MG63 (cell line): ENCODE data around the gene FOXP1. TPM values are rescaled to one million over a fixed set of nuclear protein-coding genes. Genes with fewer than 3 reads are reported as not detected.

Experiments used
- DNase-seq: peaks from one replicate; pipeline ENCODE4 v3.0.0-alpha.2; 2020
- H3K27me3 ChIP-seq: fragments of 250-450 bp; sonication (Bioruptor Pico); 2 replicates; pipeline ENCODE4 v1.5.1; 2020; ENCODE audit warnings: mild to moderate bottlenecking, moderate library complexity
- H3K36me3 ChIP-seq: fragments of 250-450 bp; sonication (Bioruptor Pico); 2 replicates; pipeline ENCODE4 v1.5.1; 2020; ENCODE audit warnings: mild to moderate bottlenecking, moderate library complexity
- H3K4me3 ChIP-seq: fragments of 250-450 bp; sonication (Bioruptor Pico); 2 replicates; pipeline ENCODE4 v1.5.1; 2020; ENCODE audit warnings: mild to moderate bottlenecking, moderate library complexity
- H3K9me3 ChIP-seq: fragments of 250-450 bp; sonication (Bioruptor Pico); 2 replicates; pipeline ENCODE4 v1.5.1; 2020; ENCODE audit warnings: mild to moderate bottlenecking, moderate library complexity
- total RNA-seq: library from RNA; depleted of rRNA; stranded (reverse); fragments of >200 nt; shearing (Covaris generic); gene quantifications from 2 replicates; pipeline ENCODE4 v1.2.3, GENCODE V29; 2014; ENCODE audit warnings: low replicate concordance

The FOXP1 gene
- total RNA-seq, 1 experiment from 2014 or later, result 15.0 TPM

GRCh38 chr3:71117572-71118247 is 465.8 kb downstream of the FOXP1 start:
- Histone ChIP-seq H3K36me3 (no peaks in the 10 kb centered on the region), H3K27me3 (no peaks in the 10 kb centered on the region), H3K9me3 (no peaks in the 10 kb centered on the region), H3K4me3 (no peak overlapping the region)
- DNase-seq, result peak; percentile 29

- Histone ChIP-seq H3K4me3 (no peak overlapping the region), H3K36me3 (peaks cover 3% of the 10 kb centered on the region), H3K27me3 (no peaks in the 10 kb centered on the region), H3K9me3 (no peaks in the 10 kb centered on the region)
- DNase-seq, result no peak
Observed at GRCh38 chr3:71114610-71115009, 468.9 kb downstream of the FOXP1 start.

DNA sequence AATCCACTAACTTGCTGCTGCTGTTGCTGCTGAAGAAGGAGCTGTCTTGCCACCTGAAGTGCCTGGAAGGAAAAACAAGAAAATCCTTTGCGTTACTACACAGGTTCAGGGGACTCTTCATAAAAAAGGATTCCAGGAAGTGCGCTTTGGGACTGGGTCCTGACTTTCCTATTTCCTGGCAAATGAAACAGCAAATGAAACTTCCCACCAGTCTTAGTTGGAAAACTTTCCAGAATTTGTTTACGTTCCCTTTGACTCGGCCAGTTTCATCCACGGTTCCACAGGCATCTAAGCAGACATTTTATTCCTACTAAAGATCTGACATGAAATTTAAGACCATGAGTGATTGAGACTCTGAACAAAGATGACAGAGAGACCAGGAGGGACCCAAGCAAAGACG is 471.0 kb downstream of the FOXP1 start:
- no peaks in the 10 kb centered on the region for H3K27me3 ChIP-seq
- no peak overlapping the region for H3K4me3 ChIP-seq
- H3K36me3 ChIP-seq, result peaks cover 3% of the 10 kb centered on the region
- no peaks in the 10 kb centered on the region for H3K9me3 ChIP-seq
- DNase-seq, result no peak

DNA sequence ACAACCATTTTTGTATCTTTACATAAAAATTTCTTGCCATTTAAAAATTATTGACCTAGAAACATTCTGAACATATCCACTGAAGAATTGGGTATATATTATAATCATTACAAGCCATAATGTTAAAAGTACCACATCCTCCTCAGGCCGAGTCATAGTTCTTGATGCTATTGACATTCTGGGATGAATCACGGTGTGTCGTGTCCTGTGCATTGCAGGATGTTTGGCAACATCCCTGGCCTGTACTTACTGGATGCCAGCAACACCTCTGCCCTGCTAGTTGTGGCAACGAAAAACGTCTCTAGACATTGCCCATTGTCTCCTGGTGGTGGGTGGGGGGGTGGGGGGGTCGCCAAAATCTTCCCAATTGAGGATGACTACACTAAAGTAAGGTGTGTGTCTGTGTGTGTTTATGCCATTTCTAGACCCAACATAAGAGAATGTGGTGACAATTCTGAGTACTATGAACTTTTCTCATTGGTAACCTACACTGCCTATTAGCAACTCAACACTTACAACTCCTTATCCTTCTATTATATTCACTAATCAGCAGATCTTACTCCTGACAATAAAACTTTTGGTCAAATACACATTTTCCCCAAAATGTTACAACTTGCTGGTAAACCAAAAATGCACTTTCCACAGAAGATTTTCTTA is 471.6 kb downstream of the FOXP1 start:
- peaks cover 3% of the 10 kb centered on the region for H3K36me3 ChIP-seq
- H3K27me3 ChIP-seq, result no peaks in the 10 kb centered on the region
- DNase-seq, result peak; percentile 78
- H3K9me3 ChIP-seq, result no peaks in the 10 kb centered on the region
- no peak overlapping the region for H3K4me3 ChIP-seq

DNA sequence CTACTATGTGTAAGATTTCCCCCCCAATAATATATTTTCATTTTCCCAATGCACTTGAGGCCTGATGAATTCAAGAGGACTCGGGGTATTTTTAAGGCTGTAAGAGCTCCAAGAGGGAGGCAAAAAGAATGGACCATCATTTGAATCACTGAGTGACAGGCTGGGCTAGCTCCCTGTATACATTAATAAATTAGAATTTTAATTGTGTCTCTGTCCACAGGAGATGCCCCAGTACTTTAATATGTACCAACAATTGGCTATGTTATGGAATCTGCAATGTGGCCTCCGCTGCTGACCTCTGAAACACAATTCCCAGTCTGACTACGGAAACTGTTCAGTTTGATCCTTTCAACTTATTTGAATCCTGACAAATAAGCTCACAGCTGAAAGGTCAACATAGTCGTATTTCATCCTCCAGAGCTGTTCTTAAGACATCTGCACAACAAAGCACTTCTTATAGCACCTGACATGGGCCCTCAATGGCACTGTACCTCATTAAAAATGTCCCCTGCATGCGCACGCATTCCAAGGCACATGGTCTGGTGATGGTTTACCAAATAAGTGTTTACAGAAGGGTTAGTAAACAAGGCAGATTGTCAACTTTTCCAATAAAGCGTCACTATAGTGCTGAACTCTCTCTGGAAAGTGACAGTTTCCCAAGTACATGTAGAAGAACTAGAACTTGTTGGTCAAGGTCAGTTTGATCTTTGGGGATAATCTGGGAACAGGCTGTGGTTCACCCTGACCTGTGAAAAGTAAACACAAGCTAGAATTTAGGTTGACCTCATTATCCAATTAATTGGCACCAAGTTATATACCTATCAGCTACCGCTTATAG is 472.9 kb downstream of the FOXP1 start:
- H3K27me3 ChIP-seq, result no peaks in the 10 kb centered on the region
- no peak for DNase-seq
- no peaks in the 10 kb centered on the region for H3K9me3 ChIP-seq
- H3K4me3 ChIP-seq, result no peak overlapping the region
- H3K36me3 ChIP-seq, result peaks cover 3% of the 10 kb centered on the region

GRCh38 chr3:71109977-71110285 is 473.6 kb downstream of the FOXP1 start:
- Histone ChIP-seq H3K36me3 (peaks cover 3% of the 10 kb centered on the region), H3K4me3 (no peak overlapping the region), H3K9me3 (no peaks in the 10 kb centered on the region), H3K27me3 (no peaks in the 10 kb centered on the region)
- DNase-seq, result no peak

DNA sequence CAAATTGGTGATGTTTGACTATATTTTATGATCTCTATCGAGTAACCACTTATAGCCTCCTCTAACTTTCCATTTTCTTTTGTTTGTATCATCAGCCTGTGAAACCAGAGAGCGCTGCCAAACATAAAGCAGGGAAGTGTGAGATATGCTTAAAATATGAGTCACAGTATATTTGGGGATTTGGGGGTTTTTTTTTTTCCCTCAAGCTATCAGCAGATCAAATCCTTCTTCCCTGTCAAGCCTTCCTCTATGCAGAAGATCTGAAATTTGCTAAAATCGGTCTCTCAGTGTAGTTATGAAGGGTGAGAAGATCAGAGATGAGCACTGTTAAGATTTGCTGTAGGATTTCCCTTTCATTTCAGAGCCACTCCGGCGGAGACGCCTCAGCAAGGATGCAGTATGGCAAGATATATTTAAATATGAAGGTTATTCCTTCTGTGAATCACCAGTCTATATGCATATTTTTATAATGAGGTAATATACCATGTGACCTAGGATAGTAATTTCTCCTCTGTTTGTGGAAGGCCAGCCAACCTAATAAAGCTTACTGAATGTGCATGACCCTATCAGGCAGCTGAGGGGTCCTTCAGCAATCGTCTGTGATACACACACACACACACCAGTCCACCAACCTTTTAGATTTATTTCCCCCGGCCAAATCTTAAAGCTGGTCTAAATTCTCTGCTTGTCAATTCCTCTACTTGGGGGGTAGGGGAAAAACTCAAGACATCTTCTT is 474.1 kb downstream of the FOXP1 start:
- Histone ChIP-seq H3K4me3 (peak overlapping the region; percentile 20), H3K36me3 (peaks cover 3% of the 10 kb centered on the region), H3K27me3 (no peaks in the 10 kb centered on the region), H3K9me3 (no peaks in the 10 kb centered on the region)
- DNase-seq, result peak; percentile 53

DNA sequence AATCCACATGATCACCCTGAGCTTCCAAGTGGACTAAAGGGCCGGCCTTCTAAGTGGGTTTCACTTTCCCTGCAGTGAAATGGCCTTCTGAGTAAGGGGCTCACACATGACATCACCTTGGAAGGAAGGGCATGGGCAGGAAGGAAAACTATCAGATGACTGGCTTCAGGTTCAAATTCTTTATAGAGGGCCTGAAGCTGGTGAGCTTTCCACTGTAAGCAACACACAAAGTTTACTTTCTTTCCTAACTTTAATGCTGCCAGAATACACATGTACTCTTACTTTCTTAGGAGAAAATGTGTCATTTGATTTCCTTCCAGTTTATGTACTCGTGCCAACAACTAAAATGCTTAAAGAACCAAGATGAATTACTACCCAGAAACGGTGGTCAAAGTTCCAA is 475.6 kb downstream of the FOXP1 start:
- no peak overlapping the region for H3K4me3 ChIP-seq
- DNase-seq, result no peak
- no peaks in the 10 kb centered on the region for H3K27me3 ChIP-seq
- H3K36me3 ChIP-seq, result peaks cover 3% of the 10 kb centered on the region
- no peaks in the 10 kb centered on the region for H3K9me3 ChIP-seq

GRCh38 chr3:71104976-71105375 is 478.6 kb downstream of the FOXP1 start:
- no peaks in the 10 kb centered on the region for H3K9me3 ChIP-seq
- no peak for DNase-seq

DNA sequence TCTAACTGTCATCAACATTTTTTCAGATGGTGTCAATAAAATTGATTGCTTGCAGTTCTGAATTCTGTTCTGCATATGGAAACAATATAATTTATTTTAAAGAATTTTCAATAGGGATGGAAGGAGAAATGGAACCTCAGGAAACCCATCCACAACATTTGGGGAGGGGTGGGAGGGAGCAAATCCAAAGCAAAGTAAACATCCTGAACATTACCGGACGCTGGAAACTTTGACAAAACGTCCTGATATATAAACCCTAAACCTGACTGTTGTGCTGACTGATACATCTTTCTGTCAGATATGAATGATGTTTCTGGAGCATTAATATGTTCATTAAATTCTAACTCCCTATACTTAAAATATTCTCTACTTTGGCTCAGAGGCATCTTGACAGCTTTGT is 479.0 kb downstream of the FOXP1 start:
- H3K36me3 ChIP-seq, result no peaks in the 10 kb centered on the region
- H3K4me3 ChIP-seq, result no peak overlapping the region
- no peak for DNase-seq
- no peaks in the 10 kb centered on the region for H3K9me3 ChIP-seq
- H3K27me3 ChIP-seq, result no peaks in the 10 kb centered on the region

More at GRCh38 chr3:71104976-71105375, 478.6 kb downstream of the FOXP1 start:
- Histone ChIP-seq H3K27me3 (no peaks in the 10 kb centered on the region), H3K4me3 (no peak overlapping the region), H3K36me3 (no peaks in the 10 kb centered on the region; the same call in 1 of the 2 replicates)

- no peaks in the 10 kb centered on the region for H3K36me3 ChIP-seq
- no peaks in the 10 kb centered on the region for H3K9me3 ChIP-seq
- H3K4me3 ChIP-seq, result no peak overlapping the region
- H3K27me3 ChIP-seq, result no peaks in the 10 kb centered on the region
- DNase-seq, result peak; percentile 59
Observed at GRCh38 chr3:71104121-71104541, 479.4 kb downstream of the FOXP1 start.

DNA sequence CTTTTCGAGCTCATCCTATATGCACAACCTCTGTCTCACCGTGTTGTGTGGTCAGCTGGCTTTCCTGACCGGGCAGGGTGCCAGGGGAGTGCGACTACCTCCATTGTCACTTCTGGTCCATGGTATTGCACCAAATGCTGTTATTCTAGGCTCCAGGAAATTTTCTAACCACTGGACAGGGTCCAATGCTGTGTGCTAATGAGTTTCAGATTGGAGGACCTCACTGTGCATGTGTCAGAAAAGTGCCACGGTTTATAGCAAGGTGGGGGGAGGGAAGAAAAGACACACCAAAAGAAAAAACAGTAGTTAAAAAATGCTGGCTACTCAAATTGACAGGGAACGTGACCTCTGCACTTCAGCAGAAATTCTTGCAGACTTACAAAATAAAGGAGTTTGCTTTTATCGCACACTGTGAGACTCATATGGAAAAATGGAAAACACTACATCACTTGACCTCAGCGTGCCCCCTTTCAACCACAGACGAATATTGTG is 480.1 kb downstream of the FOXP1 start:
- H3K27me3 ChIP-seq, result no peaks in the 10 kb centered on the region
- peak; percentile 47 for DNase-seq
- no peaks in the 10 kb centered on the region for H3K9me3 ChIP-seq
- no peak overlapping the region for H3K4me3 ChIP-seq
- no peaks in the 10 kb centered on the region for H3K36me3 ChIP-seq

DNA sequence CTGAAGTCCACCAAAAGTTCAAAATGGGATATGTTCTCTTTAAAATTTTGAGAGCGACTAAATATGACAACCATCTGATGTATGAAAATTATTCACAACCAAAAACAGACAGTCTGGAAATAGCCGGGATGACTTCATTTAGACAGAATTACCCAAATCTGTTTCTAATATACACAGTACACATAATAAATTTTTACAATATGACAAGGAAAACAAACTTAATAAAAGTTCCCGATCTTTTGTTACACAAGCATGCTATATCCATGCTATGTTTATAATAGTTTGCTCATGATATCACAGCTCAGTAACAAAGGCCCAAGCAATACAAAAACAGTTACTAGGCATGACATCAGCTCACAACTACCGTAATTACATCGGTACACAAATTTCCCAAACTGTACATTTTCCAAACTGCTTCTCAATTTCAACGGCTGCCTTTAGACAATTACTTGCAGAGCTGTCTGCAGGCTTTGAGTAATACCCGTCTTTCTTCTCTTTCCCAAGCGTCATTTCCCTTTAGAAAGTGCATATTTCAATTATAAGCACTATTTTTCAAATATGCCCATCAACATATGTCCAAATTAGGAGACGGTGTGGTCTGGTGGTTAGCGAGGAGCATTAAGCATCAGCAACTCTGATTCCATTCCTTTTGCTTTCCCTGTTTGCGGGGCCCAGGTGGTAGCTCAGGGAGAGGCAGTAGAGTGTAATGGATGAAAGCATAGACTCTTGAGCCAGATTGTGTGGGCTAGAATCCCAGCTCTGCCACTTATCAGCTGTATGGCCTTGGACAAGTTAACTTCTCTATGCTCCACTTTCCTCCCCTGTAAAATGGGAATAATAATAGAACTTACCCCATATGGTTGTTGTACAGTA is 481.2 kb downstream of the FOXP1 start:
- DNase-seq, result no peak
- no peak overlapping the region for H3K4me3 ChIP-seq
- H3K36me3 ChIP-seq, result no peaks in the 10 kb centered on the region
- no peaks in the 10 kb centered on the region for H3K9me3 ChIP-seq
- no peaks in the 10 kb centered on the region for H3K27me3 ChIP-seq

- Histone ChIP-seq H3K9me3 (no peaks in the 10 kb centered on the region), H3K27me3 (no peaks in the 10 kb centered on the region), H3K36me3 (no peaks in the 10 kb centered on the region), H3K4me3 (no peak overlapping the region)
- DNase-seq, result no peak
Observed at GRCh38 chr3:71101626-71102025, 481.9 kb downstream of the FOXP1 start.

- no peak overlapping the region for H3K4me3 ChIP-seq
- DNase-seq, result no peak
Observed at GRCh38 chr3:71101014-71101413, 482.5 kb downstream of the FOXP1 start.

More at GRCh38 chr3:71101014-71101413, 482.5 kb downstream of the FOXP1 start:
- Histone ChIP-seq H3K36me3 (no peaks in the 10 kb centered on the region), H3K9me3 (no peaks in the 10 kb centered on the region), H3K27me3 (no peaks in the 10 kb centered on the region)
